ENCODE measurements around the gene PYCARD.

DNA sequence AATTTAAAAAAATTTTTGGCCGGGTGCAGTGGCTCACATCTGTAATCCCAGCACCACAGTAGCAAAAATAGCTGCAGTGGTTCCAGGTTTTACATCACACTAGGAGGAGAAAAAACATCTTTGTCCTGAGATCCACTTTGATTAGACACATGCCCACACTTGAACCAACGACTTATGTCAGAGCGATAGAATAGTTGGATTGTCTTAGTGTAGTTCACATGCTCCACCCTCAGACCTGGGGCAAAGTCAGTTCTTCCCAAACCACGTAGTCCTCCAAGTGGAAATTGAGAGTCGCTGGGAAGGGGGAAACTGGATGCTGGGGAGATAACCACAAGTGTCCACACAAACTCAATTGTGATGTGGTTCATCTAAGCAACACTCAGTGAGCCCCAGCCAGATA lies 45.8 kb upstream of the PYCARD start:
- TF ChIP-seq, protein P1, sequence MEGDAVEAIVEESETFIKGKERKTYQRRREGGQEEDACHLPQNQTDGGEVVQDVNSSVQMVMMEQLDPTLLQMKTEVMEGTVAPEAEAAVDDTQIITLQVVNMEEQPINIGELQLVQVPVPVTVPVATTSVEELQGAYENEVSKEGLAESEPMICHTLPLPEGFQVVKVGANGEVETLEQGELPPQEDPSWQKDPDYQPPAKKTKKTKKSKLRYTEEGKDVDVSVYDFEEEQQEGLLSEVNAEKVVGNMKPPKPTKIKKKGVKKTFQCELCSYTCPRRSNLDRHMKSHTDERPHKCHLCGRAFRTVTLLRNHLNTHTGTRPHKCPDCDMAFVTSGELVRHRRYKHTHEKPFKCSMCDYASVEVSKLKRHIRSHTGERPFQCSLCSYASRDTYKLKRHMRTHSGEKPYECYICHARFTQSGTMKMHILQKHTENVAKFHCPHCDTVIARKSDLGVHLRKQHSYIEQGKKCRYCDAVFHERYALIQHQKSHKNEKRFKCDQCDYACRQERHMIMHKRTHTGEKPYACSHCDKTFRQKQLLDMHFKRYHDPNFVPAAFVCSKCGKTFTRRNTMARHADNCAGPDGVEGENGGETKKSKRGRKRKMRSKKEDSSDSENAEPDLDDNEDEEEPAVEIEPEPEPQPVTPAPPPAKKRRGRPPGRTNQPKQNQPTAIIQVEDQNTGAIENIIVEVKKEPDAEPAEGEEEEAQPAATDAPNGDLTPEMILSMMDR (IDR thresholded peaks at IDR 0.05) = no peak
- TF ChIP-seq POLR2A (IDR thresholded peaks at IDR 0.05) (no peak), EP300 (IDR thresholded peaks at IDR 0.05) (no peak)

Data from tibial nerve (tissue), 4 donors.